Measurements from ENCODE around the gene MPV17L2.
"Not testable (repeated sequence)": the region's sequence is repeated elsewhere in the genome, so short reads cannot be mapped to it uniquely, and the experiment has no call there.

The MPV17L2 gene

GRCh38 chr19:18193388-18194180, 566 bp downstream of the MPV17L2 start:
- DNase-seq (ENCODE audit: low read depth) = no peak

DNA sequence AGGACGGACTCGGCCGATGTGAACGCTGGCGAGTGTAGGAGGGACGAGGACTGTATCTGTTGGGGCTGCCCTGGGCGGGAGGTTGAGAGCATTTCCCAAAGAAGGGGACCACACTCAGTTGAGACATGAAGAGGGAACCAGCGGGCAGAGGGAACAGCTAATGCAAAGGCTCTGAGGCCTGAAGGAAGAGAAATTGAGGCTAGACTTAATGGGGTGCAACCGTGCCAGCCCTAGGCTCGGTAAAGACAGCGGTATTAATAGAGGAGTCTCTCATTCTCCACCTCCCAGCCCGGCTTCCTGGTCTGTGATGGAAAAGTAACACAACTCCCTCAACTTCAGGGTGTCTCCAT, 1.1 kb downstream of the MPV17L2 start:
- DNase-seq (ENCODE audit: low read depth) = no peak

- no peak for DNase-seq (ENCODE audit: low read depth)
These were observed 1.7 kb downstream of the MPV17L2 start for GRCh38 chr19:18194554-18195238.

DNA sequence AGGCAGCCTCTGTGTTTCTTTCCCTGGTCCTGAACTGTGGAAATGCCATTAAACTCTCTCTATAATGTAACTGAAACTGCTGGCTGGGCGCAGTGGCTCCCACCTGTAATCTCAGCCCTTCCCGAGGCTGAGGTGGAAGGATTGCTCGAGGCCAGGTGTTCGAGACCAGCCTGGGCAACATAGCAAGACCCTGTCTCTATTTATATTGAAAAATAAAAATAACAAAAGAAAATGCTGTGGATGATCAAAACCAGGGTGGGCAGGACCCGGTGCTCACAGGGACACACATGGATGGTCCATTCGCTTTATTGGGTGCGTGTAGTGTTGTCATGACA, 3.5 kb downstream of the MPV17L2 start:
- no peak for DNase-seq (ENCODE audit: low read depth)

GRCh38 chr19:18197306-18197705, 4.3 kb downstream of the MPV17L2 start:
- no peak for DNase-seq (ENCODE audit: low read depth)

- DNase-seq (ENCODE audit: low read depth) = no peak
These were observed 4.9 kb downstream of the MPV17L2 start for GRCh38 chr19:18197941-18198340.

DNA sequence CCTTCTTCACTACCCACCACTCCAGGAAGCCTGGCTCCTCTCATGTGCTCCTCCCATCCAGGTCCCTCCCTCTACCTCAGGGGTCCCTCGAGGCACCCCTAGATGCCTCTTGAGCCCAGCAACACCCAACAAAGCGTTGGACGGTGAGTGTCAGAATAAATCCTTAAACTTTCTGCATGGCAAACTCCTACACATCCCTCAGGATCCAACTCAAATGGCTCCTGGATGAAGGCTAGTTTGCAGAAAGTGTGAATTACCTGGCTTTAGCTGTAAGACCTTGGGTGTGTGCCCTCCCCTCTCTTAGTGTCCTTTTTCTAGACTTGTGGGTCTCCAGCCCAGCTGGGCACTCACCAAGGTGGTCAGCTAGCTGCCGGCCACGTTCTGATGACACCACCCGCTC, 5.4 kb downstream of the MPV17L2 start:
- no peak for DNase-seq (ENCODE audit: low read depth)

GRCh38 chr19:18202397-18202777, 9.4 kb downstream of the MPV17L2 start:
- DNase-seq (ENCODE audit: low read depth) = no peak

GRCh38 chr19:18202778-18203407, 9.9 kb downstream of the MPV17L2 start:
- DNase-seq (ENCODE audit: low read depth) = no peak

DNA sequence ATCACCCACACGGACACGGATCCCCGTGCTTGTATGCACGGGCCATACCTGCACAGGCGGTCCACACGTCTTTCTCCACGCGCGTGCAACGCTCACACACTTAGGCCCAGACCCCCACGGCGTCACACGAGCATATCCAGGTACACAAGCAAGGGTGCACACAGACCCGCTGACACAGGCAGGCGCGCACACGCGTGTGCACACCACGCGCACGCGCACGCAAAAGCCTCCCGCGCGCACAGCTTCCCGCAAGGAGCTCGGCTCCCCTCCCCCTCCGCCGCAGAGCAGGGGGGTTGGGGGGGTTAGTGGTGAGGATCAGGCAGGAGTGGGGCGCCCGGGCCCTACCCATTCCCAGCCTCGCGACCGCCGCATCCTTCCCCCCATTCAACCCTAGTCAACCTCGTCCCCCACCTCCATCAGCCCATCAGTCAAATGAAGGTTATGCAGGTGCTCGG, 10.4 kb downstream of the MPV17L2 start:
- DNase-seq (ENCODE audit: low read depth) = no peak

GRCh38 chr19:18203863-18204393, 10.9 kb downstream of the MPV17L2 start, which contains the start of gene RAB3A:
RAB3A (minus strand) TSS chr19:18204042; CDS start chr19:18202740, 1,302 bp downstream.
- peak; percentile 99 for DNase-seq (ENCODE audit: low read depth)

DNA sequence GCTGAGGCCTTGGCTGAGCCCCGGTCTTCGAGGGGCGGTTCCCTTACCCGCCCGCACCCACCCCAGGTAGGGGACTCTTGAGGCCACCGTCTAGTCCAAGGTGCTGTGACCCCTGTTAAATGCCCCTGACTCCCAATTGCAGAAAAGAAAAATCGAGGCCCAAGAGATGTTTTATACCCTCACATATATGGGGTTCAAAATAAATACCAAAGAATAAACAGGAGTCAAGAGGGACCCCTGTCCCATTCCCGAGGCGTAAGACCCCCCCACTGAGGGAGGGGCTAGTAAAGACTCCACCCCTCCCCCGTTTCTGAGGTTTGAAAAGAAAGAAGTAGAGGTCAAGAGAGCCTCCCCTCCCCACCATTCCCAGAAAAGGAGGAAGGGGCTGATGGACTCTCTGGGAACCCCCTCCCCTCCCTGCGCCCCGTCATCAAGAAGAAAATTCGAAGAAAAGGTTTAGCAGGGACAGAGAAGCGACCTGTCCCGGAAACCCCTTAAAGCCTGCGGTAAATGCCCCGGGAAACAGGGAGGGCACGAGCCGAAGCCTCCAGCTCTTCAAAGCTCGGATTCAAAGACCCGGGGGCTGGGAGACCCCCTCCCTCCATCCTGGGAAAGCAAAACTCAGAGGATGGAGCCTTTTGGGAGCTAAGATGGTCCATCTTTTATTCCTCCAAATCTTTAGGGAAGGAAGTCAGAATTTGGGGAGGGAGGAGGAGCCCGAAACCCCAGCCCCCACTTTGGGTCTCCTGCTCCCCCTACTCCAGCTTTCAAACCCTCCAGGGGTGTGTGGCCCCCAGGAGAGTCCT, 11.6 kb downstream of the MPV17L2 start:
- DNase-seq (ENCODE audit: low read depth) = no peak

DNA sequence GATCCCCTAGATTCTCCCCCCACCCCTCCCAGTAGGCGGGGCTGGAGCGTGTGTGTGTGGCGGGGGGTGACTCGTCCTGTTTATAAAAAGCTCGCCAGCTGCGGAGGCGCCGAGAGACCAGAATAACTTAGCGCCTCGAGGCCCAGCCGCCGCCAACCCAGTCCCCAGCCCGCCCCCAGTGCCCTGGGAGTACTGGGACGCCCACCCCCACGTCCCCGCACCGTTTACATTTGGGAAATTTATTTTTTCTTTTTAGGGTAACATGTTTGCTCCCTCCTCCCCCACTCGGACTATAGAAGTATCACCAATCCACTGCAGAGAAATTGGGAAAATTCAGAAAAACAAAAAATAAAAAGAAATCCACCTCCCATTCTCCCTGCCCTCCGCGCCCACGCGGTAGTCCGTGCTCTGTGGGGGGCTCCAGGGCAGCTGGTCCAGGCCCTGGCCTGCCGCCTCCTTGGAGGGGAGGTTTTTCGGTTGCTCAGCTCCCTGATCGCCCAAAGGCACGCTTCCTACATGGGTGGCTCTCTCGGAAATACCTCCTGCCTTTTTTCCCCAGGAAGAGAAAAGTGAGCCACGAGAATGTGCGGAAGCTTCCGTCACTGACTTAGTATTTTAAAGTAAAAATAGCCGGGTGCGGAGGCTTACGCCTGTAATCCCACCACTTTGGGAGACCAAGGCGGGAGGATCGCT, 12.3 kb downstream of the MPV17L2 start:
- DNase-seq (ENCODE audit: low read depth) = no peak

GRCh38 chr19:18206018-18206417, 13.0 kb downstream of the MPV17L2 start:
- DNase-seq (ENCODE audit: low read depth) = no peak

DNA sequence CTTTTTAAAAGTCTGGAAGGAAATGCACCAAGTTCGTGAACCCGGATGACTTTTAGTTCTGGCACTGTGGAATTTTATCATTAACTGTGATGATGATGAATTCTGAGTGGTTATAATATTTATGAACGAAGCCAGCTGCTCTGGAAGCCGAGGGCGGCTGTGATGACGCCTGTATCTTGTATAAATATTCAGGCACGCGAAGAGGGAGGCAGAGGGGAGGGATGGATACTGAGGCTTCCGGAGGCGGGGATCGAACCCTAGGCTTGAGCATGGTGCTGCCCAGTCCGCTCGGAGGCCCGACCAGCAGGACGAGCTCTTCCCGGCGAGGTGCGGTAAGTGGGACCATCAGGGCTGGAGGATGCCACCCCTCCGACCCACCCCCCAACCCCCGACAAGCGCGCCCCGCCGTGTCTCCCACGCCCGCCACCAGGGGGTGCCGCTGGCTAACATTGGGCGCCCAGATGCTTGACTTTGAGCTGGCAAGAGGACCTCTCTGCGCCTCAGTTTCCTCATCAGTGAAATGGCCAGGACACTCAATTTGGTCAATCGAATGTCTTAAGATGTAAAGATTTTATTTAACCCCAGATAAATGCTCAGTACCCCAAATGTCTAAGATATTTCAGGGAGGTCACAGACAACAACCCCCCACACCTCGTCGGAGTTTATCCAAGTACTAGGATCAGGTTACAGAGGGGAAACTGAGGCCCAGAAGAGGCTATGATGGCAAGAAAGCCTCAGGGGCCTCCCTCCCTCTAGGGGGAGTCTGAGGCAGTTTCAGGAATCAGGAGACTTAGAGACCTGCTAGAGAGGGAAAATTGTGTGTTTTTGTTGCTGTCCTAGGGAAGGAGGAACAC, 15.3 kb downstream of the MPV17L2 start:
- DNase-seq (ENCODE audit: low read depth) = peak; percentile 61

GRCh38 chr19:18209912-18210311, 16.9 kb downstream of the MPV17L2 start:
- not testable (repeated sequence) for DNase-seq (ENCODE audit: low read depth)

DNA sequence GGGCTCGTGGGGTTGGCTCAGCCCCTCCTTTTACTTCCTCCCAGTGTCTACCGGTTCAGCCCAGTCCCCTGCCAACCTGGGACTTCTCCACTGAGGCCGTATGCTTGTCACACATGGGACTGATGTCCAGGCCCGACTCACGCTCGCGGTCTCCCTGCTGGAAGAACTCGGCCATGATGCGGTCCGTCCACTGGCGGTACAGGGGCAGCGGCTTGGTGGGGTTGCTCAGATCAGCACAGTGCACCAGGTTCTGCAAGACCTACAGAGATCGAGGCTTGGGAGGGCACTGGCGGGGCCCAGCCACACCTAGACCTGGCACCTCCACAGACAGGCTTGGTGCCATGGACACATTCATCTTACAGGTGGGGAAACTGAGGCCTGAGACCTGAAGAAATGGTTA, 18.7 kb downstream of the MPV17L2 start:
- no peak for DNase-seq (ENCODE audit: low read depth)

- no peak for DNase-seq (ENCODE audit: low read depth)
These were observed 21.9 kb downstream of the MPV17L2 start for GRCh38 chr19:18214779-18215433.

DNA sequence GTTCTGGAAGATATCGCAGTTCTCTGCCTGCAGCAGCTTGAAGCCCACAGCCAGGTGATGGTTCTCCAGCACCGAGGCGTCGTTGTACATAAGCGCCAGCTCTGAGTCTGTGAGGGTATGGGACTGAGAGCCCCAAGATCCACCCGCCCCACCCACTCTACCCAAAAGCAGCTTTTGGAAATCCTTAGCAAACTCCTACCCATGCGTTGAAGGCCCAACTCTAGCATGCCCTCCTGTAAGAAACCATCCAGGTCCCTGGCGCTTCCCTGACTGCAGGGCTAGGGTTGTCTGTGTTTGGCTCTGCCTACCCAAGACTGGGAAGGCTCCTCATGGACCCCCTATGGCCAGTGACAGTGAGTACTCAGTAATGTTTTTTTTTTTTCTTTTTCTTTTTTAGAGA, 23.8 kb downstream of the MPV17L2 start:
- no peak for DNase-seq (ENCODE audit: low read depth)

GRCh38 chr19:18218159-18218558, 25.1 kb downstream of the MPV17L2 start:
- no peak for DNase-seq (ENCODE audit: low read depth)

Data from GM04503 (cell line).